Vagina (tissue), 2 donors: Measurements from ENCODE around the gene CMTM4. TPM values are rescaled to one million over a fixed set of nuclear protein-coding genes. Genes with fewer than 3 reads are reported as not detected.

ENCODE experiments used
- DNase-seq, 2 donors: peaks; one replicate each; pipeline ENCODE4 v3.0.0-alpha.2; 2017; ENCODE audit errors: extremely low spot score in 2 of 2
- H3K27ac ChIP-seq: fragments of 200-600 bp; sonication (generic); one replicate; pipeline ENCODE4 v1.5.1; 2019
- H3K27me3 ChIP-seq: fragments of 200-600 bp; sonication (generic); one replicate; pipeline ENCODE4 v1.5.1; 2019
- H3K36me3 ChIP-seq, 2 donors: fragments of 200-600 bp; sonication (generic); one replicate each; pipeline ENCODE4 v1.5.1; 2017 to 2019
- H3K4me1 ChIP-seq: fragments of 200-600 bp; sonication (generic); one replicate; pipeline ENCODE4 v1.5.1; 2019
- H3K4me3 ChIP-seq, 2 donors: fragments of 200-600 bp; sonication (generic); 1 replicate in 1 of 2; 2 replicates in 1 of 2; pipeline ENCODE4 v1.5.1; 2016 to 2019
- H3K9me3 ChIP-seq: fragments of 200-600 bp; sonication (generic); one replicate; pipeline ENCODE4 v1.5.1; 2019
- CTCF ChIP-seq, 3 experiments: fragments of 450-650 bp in 2 of 3; fragments of 200-600 bp in 1 of 3; sonication (generic) in 1 of 3; IDR thresholded peaks; one replicate each; pipeline ENCODE4 v1.5.1; 2017 to 2019; ENCODE audit warnings: antibody characterized with exemption in 3 of 3, mild to moderate bottlenecking in 2 of 3, moderate library complexity in 2 of 3
- POLR2A ChIP-seq, 2 donors: fragments of 450-650 bp; IDR thresholded peaks; one replicate each; pipeline ENCODE4 v1.6.1; 2017; ENCODE audit warnings: antibody characterized with exemption in 2 of 2, mild to moderate bottlenecking in 2 of 2, moderate library complexity in 2 of 2
- POLR2AphosphoS5 ChIP-seq, 2 donors: sonication (generic); formaldehyde crosslinking; IDR thresholded peaks; one replicate each; pipeline ENCODE4 v1.9.0; 2017; ENCODE audit warnings: antibody characterized with exemption in 2 of 2, mild to moderate bottlenecking in 2 of 2, low read depth in 1 of 2; ENCODE audit not compliant: insufficient read depth in 1 of 2
- intact Hi-C: fragments of 100-400 bp; cut with DNase I; formaldehyde crosslinking; loops from one replicate; pipeline ENCODE4 v1.15.1; 2023
- total RNA-seq: library from RNA; depleted of rRNA; stranded (reverse); fragments of >200 nt; gene quantifications from one replicate; pipeline ENCODE4 v1.2.3, GENCODE V29; 2016

The CMTM4 gene
- total RNA-seq, 1 donor from 2014 or later, result 15.7 TPM

- no peaks in the 10 kb centered on the region for H3K9me3 ChIP-seq
- H3K27ac ChIP-seq, result no peak overlapping the region
- no peak overlapping the region for H3K4me3 ChIP-seq
- no peak for DNase-seq
- no peak for TF ChIP-seq POLR2AphosphoS5 (IDR thresholded peaks at IDR 0.05; ENCODE audit: insufficient read depth in 1 of 2, low read depth in 1 of 2)
- TF ChIP-seq CTCF (IDR thresholded peaks at IDR 0.05), result no peak
- TF ChIP-seq POLR2A (IDR thresholded peaks at IDR 0.05), result no peak
- no peaks in the 10 kb centered on the region for H3K36me3 ChIP-seq
- intact Hi-C loops, result no loop called here
- H3K4me1 ChIP-seq, result peaks cover 17% of the 10 kb centered on the region
- no peaks in the 10 kb centered on the region for H3K27me3 ChIP-seq
Measured at GRCh38 chr16:66653581-66654350, 42.8 kb downstream of the CMTM4 start.

GRCh38 chr16:66652661-66653360 is 43.7 kb downstream of the CMTM4 start:
- Histone ChIP-seq H3K4me1 (peaks cover 17% of the 10 kb centered on the region), H3K36me3 (no peaks in the 10 kb centered on the region), H3K4me3 (no peak overlapping the region), H3K27me3 (no peaks in the 10 kb centered on the region), H3K27ac (no peak overlapping the region), H3K9me3 (no peaks in the 10 kb centered on the region)
- intact Hi-C loops, result no loop called here
- TF ChIP-seq POLR2AphosphoS5 (IDR thresholded peaks at IDR 0.05; ENCODE audit: insufficient read depth in 1 of 2, low read depth in 1 of 2), result no peak
- TF ChIP-seq POLR2A (IDR thresholded peaks at IDR 0.05), result no peak
- TF ChIP-seq CTCF (IDR thresholded peaks at IDR 0.05), result no peak
- no peak for DNase-seq

DNA sequence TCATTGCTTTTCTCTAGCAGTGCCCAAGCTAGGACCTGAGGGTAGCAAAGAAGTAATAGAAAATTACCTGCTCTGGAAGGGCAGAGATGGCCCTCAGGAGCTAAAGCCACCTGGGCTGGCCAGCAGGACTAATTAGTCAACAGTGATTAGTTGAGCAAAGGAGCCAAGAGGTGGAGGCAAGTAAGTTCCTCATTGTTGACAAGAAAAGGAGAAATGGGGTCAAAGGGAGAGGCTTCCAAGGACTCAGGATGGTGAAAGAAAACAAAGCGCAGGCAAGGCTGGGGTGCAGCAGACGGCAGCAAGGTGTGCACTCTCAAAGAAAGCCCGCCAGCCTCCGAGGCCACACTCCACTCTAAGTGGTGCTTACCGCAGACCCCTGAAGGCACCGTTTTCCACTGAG is 44.6 kb downstream of the CMTM4 start:
- TF ChIP-seq POLR2AphosphoS5 (IDR thresholded peaks at IDR 0.05; ENCODE audit: insufficient read depth in 1 of 2, low read depth in 1 of 2), result no peak
- no peak for TF ChIP-seq POLR2A (IDR thresholded peaks at IDR 0.05)
- no peak for TF ChIP-seq CTCF (IDR thresholded peaks at IDR 0.05)
- H3K4me1 ChIP-seq, result peaks cover 17% of the 10 kb centered on the region
- no peak for DNase-seq
- H3K36me3 ChIP-seq, result no peaks in the 10 kb centered on the region
- no peaks in the 10 kb centered on the region for H3K9me3 ChIP-seq
- H3K27me3 ChIP-seq, result no peaks in the 10 kb centered on the region
- intact Hi-C loops, result no loop called here
- no peak overlapping the region for H3K27ac ChIP-seq
- no peak overlapping the region for H3K4me3 ChIP-seq

DNA sequence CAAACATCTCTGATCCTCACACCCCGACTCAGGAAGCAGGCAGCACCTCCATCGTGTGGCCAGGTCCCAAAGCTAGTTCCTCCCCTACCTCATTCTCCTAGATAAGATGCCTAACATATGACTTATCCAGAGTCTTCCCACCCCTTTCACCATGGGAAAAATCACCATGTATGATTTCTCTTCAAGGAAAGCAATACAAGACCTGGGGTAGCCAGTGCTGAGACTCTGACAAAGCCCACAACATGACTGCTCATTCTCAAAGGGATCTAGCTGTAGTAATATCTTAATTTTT is 45.1 kb downstream of the CMTM4 start:
- no peak for TF ChIP-seq CTCF (IDR thresholded peaks at IDR 0.05)
- no peak for TF ChIP-seq POLR2A (IDR thresholded peaks at IDR 0.05)
- no peak for TF ChIP-seq POLR2AphosphoS5 (IDR thresholded peaks at IDR 0.05; ENCODE audit: insufficient read depth in 1 of 2, low read depth in 1 of 2)
- H3K9me3 ChIP-seq, result no peaks in the 10 kb centered on the region
- H3K4me1 ChIP-seq, result peaks cover 17% of the 10 kb centered on the region
- no peaks in the 10 kb centered on the region for H3K27me3 ChIP-seq
- H3K36me3 ChIP-seq, result no peaks in the 10 kb centered on the region
- intact Hi-C loops, result no loop called here
- H3K27ac ChIP-seq, result no peak overlapping the region
- no peak for DNase-seq
- no peak overlapping the region for H3K4me3 ChIP-seq
